Skin epidermis (tissue), 12 donors: ENCODE measurements around the gene IGSF6.
A peak's percentile ranks its signal among the peaks of the same experiment; 100 is the strongest.
"Not testable (repeated sequence)": the region's sequence is repeated elsewhere in the genome, so short reads cannot be mapped to it uniquely, and the experiment has no call there.

Source experiments
- H3K27ac ChIP-seq, 21 experiments: fragments of 200-600 bp; sonication (generic) in 11 of 21; one replicate each; pipeline ENCODE4 v1.5.0; 2020; ENCODE audit warnings: mild to moderate bottlenecking in 3 of 21, inconsistent platforms in 2 of 21, moderate library complexity in 2 of 21
- H3K4me3 ChIP-seq, 7 experiments: fragments of 200-600 bp; sonication (generic) in 2 of 7; one replicate each; pipeline ENCODE4 v1.5.0; 2020; ENCODE audit warnings: inconsistent platforms in 2 of 7, mild to moderate bottlenecking in 2 of 7, moderate library complexity in 1 of 7

IGSF6 gene, protein sequence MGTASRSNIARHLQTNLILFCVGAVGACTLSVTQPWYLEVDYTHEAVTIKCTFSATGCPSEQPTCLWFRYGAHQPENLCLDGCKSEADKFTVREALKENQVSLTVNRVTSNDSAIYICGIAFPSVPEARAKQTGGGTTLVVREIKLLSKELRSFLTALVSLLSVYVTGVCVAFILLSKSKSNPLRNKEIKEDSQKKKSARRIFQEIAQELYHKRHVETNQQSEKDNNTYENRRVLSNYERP

GRCh38 chr16:21652453-21652852 lies at the start of gene IGSF6:
TSS of gene IGSF6 (minus strand) at chr16:21652608. CDS start at chr16:21652598, 10 bp downstream.
- Histone ChIP-seq H3K27ac (peak within 1 kb of the TSS in 12 of 21 experiments; percentile 11 to 67 (median 48)), H3K4me3 (peak within 1 kb of the TSS in 5 of 7 experiments; percentile 4 to 17 (median 13))

DNA sequence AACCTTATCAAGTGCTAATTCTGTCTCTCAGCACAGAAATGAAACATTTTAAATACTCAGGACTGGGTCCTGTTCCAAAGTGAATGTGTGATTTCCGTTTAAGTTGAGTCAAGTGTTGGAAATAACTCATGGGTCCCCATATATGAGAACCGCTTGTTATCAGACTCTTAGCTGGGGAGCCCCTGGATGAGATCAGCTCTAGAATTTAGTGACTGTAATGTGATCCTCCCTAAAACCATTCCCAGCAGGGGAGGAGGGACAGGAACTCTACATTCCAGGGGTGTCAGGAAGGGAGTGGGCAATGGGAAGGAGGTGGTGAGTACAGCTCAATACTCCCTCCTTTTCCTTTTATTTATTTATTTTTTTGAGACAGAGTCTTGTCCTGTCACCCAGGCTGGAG lies 48.9 kb upstream of the IGSF6 start:
- H3K27ac ChIP-seq = no peak overlapping the region
- no peak overlapping the region for H3K4me3 ChIP-seq

- no peak overlapping the region for H3K4me3 ChIP-seq
Measured at GRCh38 chr16:21698169-21699032, 46.0 kb upstream of the IGSF6 start.

GRCh38 chr16:21697032-21697431 lies 44.6 kb upstream of the IGSF6 start:
- H3K4me3 ChIP-seq = no peak overlapping the region

More at GRCh38 chr16:21698169-21699032, 46.0 kb upstream of the IGSF6 start:
- no peak overlapping the region for H3K27ac ChIP-seq

DNA sequence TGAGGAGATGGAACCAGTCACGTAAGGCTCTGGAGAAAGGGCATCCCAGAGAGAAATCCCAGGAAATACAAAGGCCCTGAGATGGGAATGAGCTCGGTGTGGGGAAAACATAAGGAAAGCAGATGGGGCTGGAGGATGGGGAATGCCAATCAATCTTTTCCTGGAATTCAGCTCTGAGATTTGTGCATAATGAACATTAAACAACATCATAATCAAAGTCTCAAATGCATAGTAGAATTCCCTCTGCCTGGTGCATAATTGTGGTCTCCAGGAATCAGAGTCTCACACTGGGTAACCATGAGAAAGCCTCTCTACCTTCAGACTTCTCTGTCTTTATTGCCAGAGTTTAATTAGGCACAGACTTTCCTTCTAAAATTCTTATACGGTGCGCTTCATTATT lies 42.2 kb upstream of the IGSF6 start:
- no peak overlapping the region for H3K27ac ChIP-seq
- H3K4me3 ChIP-seq = no peak overlapping the region

More at GRCh38 chr16:21697032-21697431, 44.6 kb upstream of the IGSF6 start:
- no peak overlapping the region for H3K27ac ChIP-seq

GRCh38 chr16:21690967-21691366 lies 38.6 kb upstream of the IGSF6 start:
- H3K27ac ChIP-seq, H3K4me3 ChIP-seq: not testable (repeated sequence)

- Histone ChIP-seq H3K4me3 (no peak overlapping the region), H3K27ac (no peak overlapping the region)
Measured at GRCh38 chr16:21689107-21689506, 36.7 kb upstream of the IGSF6 start.

- no peak overlapping the region for H3K27ac ChIP-seq
Measured at GRCh38 chr16:21685034-21685455, 32.6 kb upstream of the IGSF6 start.

DNA sequence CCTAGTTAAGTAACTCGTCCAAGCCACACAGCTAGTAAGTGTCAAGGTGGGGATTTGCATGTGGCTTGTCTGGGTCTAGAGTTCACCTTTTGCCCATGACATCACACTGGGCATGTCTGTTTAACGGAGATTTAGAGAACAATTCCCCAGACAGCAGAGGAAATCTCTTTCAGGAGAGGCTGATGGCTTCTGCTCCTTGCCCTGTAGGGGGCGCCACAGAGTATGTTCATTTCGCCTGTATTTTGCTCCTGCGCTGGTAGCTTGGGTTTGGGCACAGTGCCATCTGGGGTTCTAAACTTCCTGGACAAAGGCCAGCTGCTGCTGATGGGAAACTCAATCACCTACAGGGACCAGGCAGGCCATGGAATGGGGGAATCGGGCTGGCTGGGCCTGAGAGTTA lies 31.8 kb upstream of the IGSF6 start:
- no peak overlapping the region for H3K27ac ChIP-seq
- H3K4me3 ChIP-seq = no peak overlapping the region

More at GRCh38 chr16:21685034-21685455, 32.6 kb upstream of the IGSF6 start:
- no peak overlapping the region for H3K4me3 ChIP-seq

- no peak overlapping the region for H3K4me3 ChIP-seq
- no peak overlapping the region for H3K27ac ChIP-seq
Measured at GRCh38 chr16:21683184-21683583, 30.8 kb upstream of the IGSF6 start.

- H3K27ac ChIP-seq, H3K4me3 ChIP-seq: not testable (repeated sequence)
Measured at GRCh38 chr16:21680714-21681113, 28.3 kb upstream of the IGSF6 start.

GRCh38 chr16:21674456-21674855 lies 22.0 kb upstream of the IGSF6 start:
- H3K27ac ChIP-seq = not testable (repeated sequence)

GRCh38 chr16:21673469-21673868 lies 21.1 kb upstream of the IGSF6 start:
- Histone ChIP-seq H3K27ac (no peak overlapping the region), H3K4me3 (no peak overlapping the region)

More at GRCh38 chr16:21674456-21674855, 22.0 kb upstream of the IGSF6 start:
- not testable (repeated sequence) for H3K4me3 ChIP-seq

GRCh38 chr16:21667575-21667974 lies 15.2 kb upstream of the IGSF6 start:
- no peak overlapping the region for H3K4me3 ChIP-seq

DNA sequence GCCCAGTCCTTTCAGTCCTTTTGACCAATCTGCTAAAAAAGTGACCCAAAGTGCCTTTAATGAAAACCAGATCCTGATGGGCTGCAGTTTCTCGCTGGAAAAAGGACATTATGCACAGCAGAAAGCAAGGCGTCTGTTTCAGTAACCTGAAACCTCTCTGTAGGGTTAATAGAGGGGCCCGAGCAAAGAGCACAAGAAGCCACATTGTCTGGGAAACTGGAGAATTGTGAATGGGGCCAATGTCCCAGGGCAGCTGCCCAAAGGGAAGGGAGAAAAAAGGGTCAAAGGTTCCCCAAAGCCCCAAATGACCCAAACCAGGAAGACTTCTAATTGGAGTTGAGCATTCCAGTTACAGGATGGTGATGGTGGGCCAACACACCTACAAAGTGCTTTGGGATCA lies 14.4 kb upstream of the IGSF6 start:
- H3K27ac ChIP-seq = no peak overlapping the region
- no peak overlapping the region for H3K4me3 ChIP-seq

More at GRCh38 chr16:21667575-21667974, 15.2 kb upstream of the IGSF6 start:
- no peak overlapping the region for H3K27ac ChIP-seq

- H3K4me3 ChIP-seq = no peak overlapping the region
- H3K27ac ChIP-seq = no peak overlapping the region
Measured at GRCh38 chr16:21664801-21665492, 12.5 kb upstream of the IGSF6 start.

DNA sequence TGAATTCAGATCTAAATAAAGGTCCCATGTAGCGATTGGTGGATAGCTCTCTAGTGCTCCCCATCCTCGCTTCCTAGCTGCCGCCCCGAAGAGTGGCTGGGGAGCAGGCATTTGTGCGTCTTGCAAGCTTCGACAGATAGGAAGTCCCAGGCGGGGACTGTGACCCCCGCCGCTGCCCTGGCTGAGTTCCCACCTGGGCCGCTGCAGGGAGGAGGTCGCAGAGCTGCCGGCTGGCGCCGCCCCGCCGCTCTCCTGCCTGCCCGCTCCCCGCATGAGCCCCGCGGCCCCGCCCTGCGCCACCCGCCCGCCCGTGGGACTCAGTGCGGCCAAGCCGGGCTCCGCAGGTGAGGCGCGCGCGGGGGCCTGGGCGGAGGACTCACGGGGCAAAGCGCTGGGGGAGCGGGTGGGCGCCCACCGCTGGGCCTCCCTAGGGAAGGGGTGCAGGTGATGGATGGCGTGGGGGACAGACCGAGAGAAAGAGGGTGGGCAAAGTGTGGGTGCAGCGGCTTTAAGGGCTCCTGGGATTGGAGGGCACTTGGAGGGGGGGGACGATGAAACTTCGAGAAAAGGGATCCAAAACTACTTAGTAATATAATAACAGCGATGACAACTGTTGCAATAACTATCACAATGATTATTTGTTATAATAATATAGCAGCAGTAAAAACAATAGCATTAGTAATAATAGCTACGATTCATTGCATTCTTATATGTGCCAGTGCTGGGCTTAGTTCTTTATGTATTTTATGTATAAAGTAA lies 11.7 kb upstream of the IGSF6 start, which contains the start of gene OTOA:
OTOA (plus strand) TSS at position 80 of the 759 bp plus-strand sequence. CDS start 14,547 bp downstream, outside the sequence.
- Histone ChIP-seq H3K27ac (no peak within 1 kb of the TSS), H3K4me3 (peak within 1 kb of the TSS in 4 of 7 experiments; percentile 14 to 25 (median 22))

DNA sequence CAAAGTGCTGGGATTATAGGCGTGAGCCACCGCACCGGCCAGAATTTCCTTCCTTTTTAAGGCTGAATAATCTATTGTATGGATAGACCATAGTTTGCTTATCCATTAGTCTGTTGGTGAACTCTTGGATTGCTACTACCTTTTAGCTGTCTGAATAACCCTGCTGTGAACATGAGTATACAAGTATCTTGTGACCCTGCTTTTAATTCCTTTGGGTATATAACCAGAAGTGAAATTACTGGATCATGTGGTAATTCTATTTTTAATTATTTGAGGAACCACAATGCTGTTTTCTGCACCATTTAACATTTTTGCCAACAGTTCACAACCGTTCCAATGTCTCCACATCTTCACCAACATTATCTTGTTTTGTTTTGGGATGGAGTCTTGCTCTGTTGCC lies 6.7 kb upstream of the IGSF6 start:
- Histone ChIP-seq H3K27ac (peak overlapping the region in 1 of 21 experiments; percentile 55), H3K4me3 (no peak overlapping the region)
